NCI-H146 treated with DMSO at 0.1 percent for 48 hours (cell line): ENCODE data around the gene KRTAP2-3.
"Not testable (repeated sequence)": the region's sequence is repeated elsewhere in the genome, so short reads cannot be mapped to it uniquely, and the experiment has no call there.

Experiments used
- DNase-seq: peaks from one replicate; lab custom pipeline; 2025; ENCODE audit not compliant: unreplicated experiment; lab: John Stamatoyannopoulos, UW

Gene KRTAP2-3

DNA sequence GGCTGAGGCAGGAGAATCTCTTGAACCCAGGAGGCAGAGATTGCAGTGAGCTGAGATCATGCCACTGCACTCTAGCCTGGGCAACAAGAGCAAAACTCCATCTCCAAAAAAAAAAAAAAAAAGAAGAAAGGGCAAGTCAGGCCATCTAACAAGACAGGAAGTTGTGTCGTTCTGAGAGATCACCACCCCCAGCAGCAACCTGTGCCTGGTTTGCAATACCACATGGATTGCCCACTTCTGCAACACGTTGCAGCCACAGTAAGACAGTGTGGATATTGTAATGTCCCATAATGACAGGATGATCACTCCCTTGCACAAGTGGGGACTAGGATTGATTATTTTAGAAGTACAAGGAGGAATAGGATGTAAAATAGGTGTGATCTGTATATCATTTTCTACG is 9.1 kb upstream of the KRTAP2-3 start:
- DNase-seq = no peak

DNA sequence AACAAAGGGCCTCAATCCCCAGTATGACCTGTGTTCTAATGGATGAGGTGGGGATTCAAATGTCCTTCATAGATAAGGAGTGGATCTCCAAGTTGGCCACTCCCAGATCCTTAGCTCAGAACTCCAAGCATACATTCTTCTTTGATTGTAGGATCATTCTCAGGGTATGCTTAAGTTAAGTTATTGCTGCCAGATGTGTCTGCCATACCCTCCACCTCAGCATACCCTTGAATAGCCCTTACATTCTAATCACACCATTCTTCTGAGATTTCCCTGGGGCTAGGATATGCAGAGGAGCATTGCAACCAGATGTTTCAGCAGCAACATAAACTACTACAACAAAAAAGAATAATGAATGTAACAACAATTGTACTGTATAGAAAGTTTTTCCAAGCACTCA is 7.4 kb upstream of the KRTAP2-3 start:
- DNase-seq = no peak

DNA sequence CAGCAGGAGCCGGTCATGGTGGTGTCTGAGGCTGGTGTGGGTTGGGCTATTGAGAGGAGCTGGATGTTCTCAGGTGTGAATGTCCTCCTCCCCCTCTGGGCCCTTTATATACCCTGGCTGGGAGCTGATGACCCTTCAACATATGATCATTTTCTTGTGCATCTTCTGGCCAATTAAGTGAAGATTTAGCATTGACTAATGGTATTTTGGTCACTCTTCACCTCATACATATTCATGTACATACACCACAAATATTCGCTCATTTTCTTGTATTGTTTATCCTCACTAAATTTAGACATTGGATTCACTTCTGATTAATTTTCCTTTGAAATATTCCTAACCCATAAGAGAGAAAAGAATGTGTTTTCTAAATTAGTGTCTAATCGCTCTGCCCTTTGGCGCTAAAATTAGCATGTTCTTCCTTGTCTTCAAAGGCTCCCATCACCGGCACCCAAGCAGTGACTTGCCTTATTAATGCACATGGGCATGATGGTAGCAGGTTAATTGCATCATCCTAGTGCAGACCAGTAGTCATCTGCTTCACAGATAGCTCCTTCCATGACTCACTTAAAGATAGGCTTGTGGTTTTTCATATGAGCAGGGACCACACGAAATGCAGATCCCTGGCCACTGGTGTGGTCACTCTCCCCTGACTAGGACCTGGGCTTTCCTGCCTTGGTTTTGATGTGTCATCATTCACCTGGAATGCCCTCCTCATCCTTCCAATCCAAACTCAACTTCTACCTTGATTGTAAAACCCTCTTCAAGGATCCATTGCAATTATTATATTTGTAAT is 6.1 kb upstream of the KRTAP2-3 start, which contains the start of gene KRTAP2-4:
KRTAP2-4 (minus strand) TSS at position 51 of the 796 bp plus-strand sequence; CDS start at position 17, 34 bp downstream.
- peak; percentile 15 for DNase-seq

- not testable (repeated sequence) for DNase-seq
Observed at GRCh38 chr17:41065016-41065689, 5.2 kb upstream of the KRTAP2-3 start.

DNA sequence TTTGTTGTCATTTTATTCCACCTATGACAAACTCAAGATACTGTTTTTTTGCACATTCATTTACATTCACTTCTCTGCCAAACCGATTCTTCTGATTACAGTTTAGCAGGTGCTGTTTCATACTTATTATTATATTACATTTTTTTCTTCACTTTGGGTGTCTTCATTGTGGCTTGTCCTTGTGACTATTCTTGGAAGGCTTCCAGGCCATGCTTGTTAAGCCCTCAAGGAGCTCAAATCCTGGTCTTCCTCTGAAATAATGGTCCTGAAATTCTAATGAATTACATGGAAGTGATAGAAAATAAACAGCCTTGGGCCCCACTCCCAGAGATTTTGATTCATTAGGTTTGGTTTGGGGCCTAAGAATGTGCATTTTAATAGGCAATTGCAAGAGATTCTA is 4.4 kb upstream of the KRTAP2-3 start:
- DNase-seq = no peak

DNA sequence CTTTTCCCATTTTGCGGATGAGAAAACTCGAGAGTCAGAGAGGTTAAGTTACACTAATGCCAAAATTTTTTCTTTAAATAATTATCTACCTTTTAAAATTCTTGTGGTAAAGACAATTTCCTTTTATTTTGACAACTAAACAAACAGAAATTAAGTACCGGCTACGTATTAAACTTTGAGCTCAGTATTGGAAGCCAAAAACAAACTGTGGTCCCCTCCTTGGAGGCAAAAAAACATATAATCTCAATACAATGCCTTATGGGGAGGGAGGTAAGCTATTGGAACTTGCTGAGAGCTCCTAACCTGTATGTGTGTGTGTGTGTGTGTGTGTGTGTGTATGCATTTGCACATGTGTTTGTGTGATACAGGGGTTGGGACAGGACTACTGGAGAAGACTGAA is 3.5 kb upstream of the KRTAP2-3 start:
- no peak for DNase-seq

GRCh38 chr17:41061964-41062363 is 2.0 kb upstream of the KRTAP2-3 start:
- DNase-seq = no peak

GRCh38 chr17:41059276-41060051 is 450 bp downstream of the KRTAP2-3 start:
- DNase-seq = peak; percentile 59

DNA sequence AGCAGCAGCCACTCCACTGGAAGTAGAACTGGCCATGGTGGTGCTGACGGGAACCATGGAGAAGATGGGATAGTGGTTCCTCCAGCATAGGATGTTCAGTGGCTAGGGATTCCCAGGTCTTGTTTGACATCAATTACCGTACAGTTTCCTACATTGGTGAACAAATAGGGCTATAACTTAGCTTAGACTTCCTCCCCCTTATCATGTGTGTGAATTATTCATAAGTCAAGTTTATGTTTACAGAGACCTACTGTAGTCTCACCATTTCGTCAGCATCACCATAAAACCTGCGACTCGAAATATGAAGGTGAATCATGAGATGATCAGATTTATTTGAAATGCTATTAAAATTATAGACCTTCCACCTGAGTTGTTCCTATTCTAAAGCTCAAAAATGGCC is 1.2 kb downstream of the KRTAP2-3 start:
- DNase-seq = no peak

GRCh38 chr17:41057547-41057946 is 2.4 kb downstream of the KRTAP2-3 start:
- DNase-seq = no peak

GRCh38 chr17:41055130-41055529 is 4.8 kb downstream of the KRTAP2-3 start, which contains the start of gene KRTAP2-2:
Gene KRTAP2-2 (minus strand): TSS chr17:41055230. CDS start chr17:41055211, 19 bp downstream.
- DNase-seq = not testable (repeated sequence)

GRCh38 chr17:41054556-41054955 is 5.4 kb downstream of the KRTAP2-3 start:
- DNase-seq = not testable (repeated sequence)

DNA sequence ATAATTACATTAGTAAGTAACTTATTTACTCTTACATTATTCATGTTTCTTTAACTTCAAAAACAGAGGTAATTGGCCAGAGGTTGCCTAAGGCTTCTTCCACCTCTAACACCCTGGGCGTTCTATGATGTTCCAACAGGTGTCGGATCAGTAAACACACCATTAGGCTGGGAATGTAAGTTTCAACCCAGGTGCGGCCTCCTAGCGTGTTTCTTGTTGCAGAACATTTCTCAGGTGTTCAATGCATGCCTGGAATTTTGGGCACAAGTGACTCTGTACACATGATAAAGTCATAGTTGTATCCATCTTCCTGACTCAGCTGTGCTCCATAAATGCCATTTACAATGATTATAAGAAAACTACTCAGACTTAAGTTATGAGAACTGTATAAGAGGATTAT is 5.9 kb downstream of the KRTAP2-3 start:
- DNase-seq = no peak

GRCh38 chr17:41052566-41052965 is 7.3 kb downstream of the KRTAP2-3 start:
- no peak for DNase-seq

DNA sequence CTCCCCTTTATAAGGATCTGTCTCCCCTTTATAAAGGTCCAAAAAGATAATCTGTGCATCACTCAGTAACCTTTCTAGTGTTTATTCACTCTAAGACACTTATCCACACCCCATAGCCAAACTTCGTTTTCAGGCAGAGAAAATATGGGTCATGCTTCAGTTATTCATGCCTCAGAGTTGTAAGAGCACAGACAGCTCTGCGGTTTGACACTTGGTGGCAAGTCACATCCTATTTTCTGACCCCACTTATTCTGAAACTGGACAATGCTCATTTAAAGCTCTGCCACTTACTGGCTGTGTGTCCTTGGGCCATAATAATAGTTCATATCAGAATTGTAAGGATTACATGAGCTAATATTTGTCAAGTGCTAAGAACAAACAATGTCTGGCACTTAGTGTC is 10.8 kb downstream of the KRTAP2-3 start:
- no peak for DNase-seq

GRCh38 chr17:41048441-41048840 is 11.5 kb downstream of the KRTAP2-3 start:
- DNase-seq = no peak

- not testable (repeated sequence) for DNase-seq
Observed at GRCh38 chr17:41046735-41047465, 13.0 kb downstream of the KRTAP2-3 start, which contains the start of gene KRTAP2-1. Gene KRTAP2-1 (minus strand): TSS chr17:41047316. CDS start chr17:41047267, 49 bp downstream.

DNA sequence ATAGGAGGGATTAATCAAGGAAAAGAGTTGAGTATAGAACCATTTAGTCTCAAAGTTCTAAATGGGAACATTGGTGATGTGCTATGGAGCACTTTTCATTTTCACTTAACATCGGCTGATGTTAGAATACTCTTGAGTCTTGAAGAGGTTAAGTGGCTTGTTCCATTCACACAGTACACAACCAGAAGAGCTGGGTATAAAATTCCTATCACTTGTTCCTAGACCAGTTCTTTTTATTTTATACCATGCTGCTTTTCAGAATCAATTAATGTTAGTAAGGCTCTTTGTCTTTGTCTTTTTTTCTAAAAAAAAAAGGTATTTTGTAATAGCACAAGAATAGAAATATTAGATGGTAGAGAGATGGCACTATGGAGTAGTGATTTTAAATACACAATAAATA is 17.0 kb downstream of the KRTAP2-3 start:
- no peak for DNase-seq

GRCh38 chr17:41040783-41041571 is 18.9 kb downstream of the KRTAP2-3 start, which contains the start of gene KRTAP1-1:
Gene KRTAP1-1 (minus strand): TSS chr17:41041450. CDS start chr17:41041397, 53 bp downstream.
- DNase-seq = not testable (repeated sequence)
